GM21528 (cell line): Measurements from ENCODE around the gene SLIT3.

Experiments used
- ATAC-seq: cut with Tn5 transposase; IDR thresholded peaks from one replicate; pipeline ENCODE4 v1.9.1; 2021; ENCODE audit warnings: mild to moderate bottlenecking, moderate library complexity; ENCODE audit not compliant: unreplicated experiment, low FRiP score

Gene SLIT3

GRCh38 chr5:169272111-169272510, 28.8 kb downstream of the SLIT3 start:
- no peak for ATAC-seq

- ATAC-seq = no peak
Measured at GRCh38 chr5:169270827-169271226, 30.1 kb downstream of the SLIT3 start.

GRCh38 chr5:169268019-169268418, 32.9 kb downstream of the SLIT3 start:
- ATAC-seq = no peak

- ATAC-seq = no peak
Measured at GRCh38 chr5:169265888-169266287, 35.1 kb downstream of the SLIT3 start.

- ATAC-seq = no peak
Measured at GRCh38 chr5:169263591-169263990, 37.3 kb downstream of the SLIT3 start.

- no peak for ATAC-seq
Measured at GRCh38 chr5:169260896-169261569, 39.9 kb downstream of the SLIT3 start.

GRCh38 chr5:169258372-169259000, 42.5 kb downstream of the SLIT3 start:
- no peak for ATAC-seq

- no peak for ATAC-seq
Measured at GRCh38 chr5:169256191-169256590, 44.7 kb downstream of the SLIT3 start.

GRCh38 chr5:169253071-169253470, 47.9 kb downstream of the SLIT3 start:
- no peak for ATAC-seq

GRCh38 chr5:169251333-169252084, 49.4 kb downstream of the SLIT3 start:
- ATAC-seq = no peak

- ATAC-seq = no peak
Measured at GRCh38 chr5:169250887-169251286, 50.1 kb downstream of the SLIT3 start.

GRCh38 chr5:169248996-169249395, 51.9 kb downstream of the SLIT3 start:
- ATAC-seq = no peak

- no peak for ATAC-seq
Measured at GRCh38 chr5:169248550-169248949, 52.4 kb downstream of the SLIT3 start.

- ATAC-seq = no peak
Measured at GRCh38 chr5:169244812-169245211, 56.1 kb downstream of the SLIT3 start.

GRCh38 chr5:169243651-169244422, 57.1 kb downstream of the SLIT3 start:
- ATAC-seq = no peak

GRCh38 chr5:169242849-169243186, 58.1 kb downstream of the SLIT3 start:
- no peak for ATAC-seq

GRCh38 chr5:169242175-169242848, 58.6 kb downstream of the SLIT3 start:
- no peak for ATAC-seq

GRCh38 chr5:169229342-169229892, 71.5 kb downstream of the SLIT3 start:
- no peak for ATAC-seq

- ATAC-seq = no peak
Measured at GRCh38 chr5:169226895-169227294, 74.0 kb downstream of the SLIT3 start.

- ATAC-seq = no peak
Measured at GRCh38 chr5:169225830-169226356, 75.0 kb downstream of the SLIT3 start.
